Hepatocyte (in vitro differentiated cells): ENCODE data around the gene PANK2.

ENCODE experiments used
- EZH2 ChIP-seq: fragments of 200-600 bp; sonication (generic); IDR thresholded peaks from 2 replicates; pipeline ENCODE4 v1.6.1; 2016; ENCODE audit warnings: antibody characterized with exemption, mild to moderate bottlenecking, borderline replicate concordance
- EZH2phosphoT487 ChIP-seq: fragments of 200-600 bp; sonication (generic); IDR thresholded peaks from one replicate; pipeline ENCODE4 v1.6.1; 2018; ENCODE audit warnings: antibody characterized with exemption, mild to moderate bottlenecking, low read depth, moderate library complexity; ENCODE audit not compliant: unreplicated experiment, severe bottlenecking
- TF ChIP-seq, protein P1 (sequence below): fragments of 200-600 bp; sonication (generic); IDR thresholded peaks from 2 replicates; pipeline ENCODE4 v1.5.1; 2016; ENCODE audit warnings: antibody characterized with exemption, mild to moderate bottlenecking; ENCODE audit not compliant: poor library complexity

GRCh38 chr20:3864518-3864917 lies 24.7 kb upstream of the PANK2 start:
- TF ChIP-seq EZH2 (no peak), EZH2phosphoT487 (no peak)
- TF ChIP-seq, protein P1, sequence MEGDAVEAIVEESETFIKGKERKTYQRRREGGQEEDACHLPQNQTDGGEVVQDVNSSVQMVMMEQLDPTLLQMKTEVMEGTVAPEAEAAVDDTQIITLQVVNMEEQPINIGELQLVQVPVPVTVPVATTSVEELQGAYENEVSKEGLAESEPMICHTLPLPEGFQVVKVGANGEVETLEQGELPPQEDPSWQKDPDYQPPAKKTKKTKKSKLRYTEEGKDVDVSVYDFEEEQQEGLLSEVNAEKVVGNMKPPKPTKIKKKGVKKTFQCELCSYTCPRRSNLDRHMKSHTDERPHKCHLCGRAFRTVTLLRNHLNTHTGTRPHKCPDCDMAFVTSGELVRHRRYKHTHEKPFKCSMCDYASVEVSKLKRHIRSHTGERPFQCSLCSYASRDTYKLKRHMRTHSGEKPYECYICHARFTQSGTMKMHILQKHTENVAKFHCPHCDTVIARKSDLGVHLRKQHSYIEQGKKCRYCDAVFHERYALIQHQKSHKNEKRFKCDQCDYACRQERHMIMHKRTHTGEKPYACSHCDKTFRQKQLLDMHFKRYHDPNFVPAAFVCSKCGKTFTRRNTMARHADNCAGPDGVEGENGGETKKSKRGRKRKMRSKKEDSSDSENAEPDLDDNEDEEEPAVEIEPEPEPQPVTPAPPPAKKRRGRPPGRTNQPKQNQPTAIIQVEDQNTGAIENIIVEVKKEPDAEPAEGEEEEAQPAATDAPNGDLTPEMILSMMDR, result no peak
